GM23338 (cell line): ENCODE data around the gene SMOC2. TPM values are rescaled to one million over a fixed set of nuclear protein-coding genes. Genes with fewer than 3 reads are reported as not detected.
A peak's percentile ranks its signal among the peaks of the same experiment; 100 is the strongest.

Source experiments
- ATAC-seq: fragments of 200-7000 bp; cut with Tn5 transposase; 3 replicates; pipeline ENCODE4 v1.9.1; 2020
- DNase-seq: peaks from one replicate; pipeline ENCODE4 v3.0.0-alpha.2; 2015; ENCODE audit warnings: low spot score
- H2AFZ ChIP-seq: fragments of 200-600 bp; sonication (generic); 2 replicates; pipeline ENCODE4 v1.8.0; 2016; ENCODE audit warnings: antibody characterized with exemption, mild to moderate bottlenecking, moderate library complexity
- H3F3A ChIP-seq: fragments of 200-600 bp; sonication (generic); replicated peaks from 2 replicates; pipeline ENCODE4 v1.8.0; 2017; ENCODE audit warnings: antibody characterized with exemption, mixed run types, low read depth
- H3K27ac ChIP-seq: fragments of 200-600 bp; sonication (generic); 2 replicates; pipeline ENCODE4 v1.6.1; 2016; ENCODE audit warnings: low read depth
- H3K27me3 ChIP-seq: fragments of 200-600 bp; sonication (generic); 2 replicates; pipeline ENCODE4 v1.8.0; 2016; ENCODE audit warnings: mild to moderate bottlenecking, mixed run types, moderate library complexity; ENCODE audit not compliant: insufficient read depth
- H3K36me3 ChIP-seq: fragments of 200-600 bp; sonication (generic); 2 replicates; pipeline ENCODE4 v1.8.0; 2016; ENCODE audit warnings: mild to moderate bottlenecking; ENCODE audit not compliant: insufficient read depth
- H3K4me1 ChIP-seq: fragments of 200-600 bp; sonication (generic); 2 replicates; pipeline ENCODE4 v1.8.0; 2016; ENCODE audit warnings: mild to moderate bottlenecking, moderate library complexity; ENCODE audit not compliant: insufficient read depth
- H3K4me2 ChIP-seq: fragments of 200-600 bp; sonication (generic); 2 replicates; pipeline ENCODE4 v1.7.1; 2017; ENCODE audit warnings: mixed run types
- H3K4me3 ChIP-seq: fragments of 200-600 bp; sonication (generic); 2 replicates; pipeline ENCODE4 v1.6.1; 2016; ENCODE audit warnings: mixed run types
- H3K79me2 ChIP-seq: fragments of 200-600 bp; sonication (generic); replicated peaks from 2 replicates; pipeline ENCODE4 v1.8.0; 2017; ENCODE audit warnings: mild to moderate bottlenecking; ENCODE audit not compliant: insufficient read depth
- H3K9me2 ChIP-seq: fragments of 200-600 bp; sonication (generic); 2 replicates; pipeline ENCODE4 v1.8.0; 2017; ENCODE audit not compliant: insufficient read depth
- H4K20me1 ChIP-seq: fragments of 200-600 bp; sonication (generic); replicated peaks from 2 replicates; pipeline ENCODE4 v1.8.0; 2017; ENCODE audit warnings: mild to moderate bottlenecking; ENCODE audit not compliant: insufficient read depth
- H3K27ac Mint-ChIP-seq: 2 replicates; pipeline ENCODE4 v1.8.0; 2020; ENCODE audit warnings: inconsistent platforms, mild to moderate bottlenecking, moderate library complexity, mixed read lengths
- H3K27me3 Mint-ChIP-seq: 3 replicates; pipeline ENCODE4 v1.8.0; 2022; ENCODE audit warnings: low read depth, mild to moderate bottlenecking, moderate library complexity, mixed read lengths, inconsistent platforms; ENCODE audit not compliant: insufficient read depth, poor library complexity
- H3K36me3 Mint-ChIP-seq: 3 replicates; pipeline ENCODE4 v1.8.0; 2021; ENCODE audit warnings: low read depth, mild to moderate bottlenecking, inconsistent platforms, moderate library complexity, mixed read lengths
- H3K4me1 Mint-ChIP-seq: 3 replicates; pipeline ENCODE4 v1.8.0; 2020; ENCODE audit warnings: mild to moderate bottlenecking, inconsistent platforms, mixed read lengths
- H3K4me3 Mint-ChIP-seq: 3 replicates; pipeline ENCODE4 v1.8.0; 2021; ENCODE audit warnings: moderate library complexity, mild to moderate bottlenecking, inconsistent platforms, mixed read lengths
- H3K9me3 Mint-ChIP-seq: 3 replicates; pipeline ENCODE4 v1.8.0; 2020; ENCODE audit warnings: moderate library complexity, mild to moderate bottlenecking, inconsistent platforms, mixed read lengths
- ETS1 ChIP-seq: IDR thresholded peaks from 2 replicates; pipeline ENCODE4 v1.6.1; 2016; ENCODE audit warnings: antibody characterized with exemption
- POLR2AphosphoS5 ChIP-seq: IDR thresholded peaks from 2 replicates; pipeline ENCODE4 v1.6.1; 2016; ENCODE audit warnings: antibody characterized with exemption, low read depth
- REST ChIP-seq: IDR thresholded peaks from one replicate; pipeline ENCODE4 v1.6.1; 2018; ENCODE audit warnings: antibody characterized with exemption; ENCODE audit not compliant: unreplicated experiment
- polyA plus RNA-seq: library from polyadenylated mRNA; unstranded; fragments of >200 nt; fragmentation: Nextera tagmentation; extraction: Ambion mirVana; gene quantifications from 2 replicates; pipeline ENCODE4 v1.2.1, GENCODE V29; 2016
- total RNA-seq: library from RNA; depleted of rRNA; stranded (reverse); fragments of >200 nt; shearing (Covaris generic); gene quantifications from 2 replicates; pipeline ENCODE4 v1.2.3, GENCODE V29; 2014
- TF ChIP-seq, protein P1 (sequence below), 2 experiments: fragments of 200-600 bp in 1 of 2; sonication (generic) in 1 of 2; conservative IDR thresholded peaks; 2 replicates each; pipeline versions ENCODE4 v1.5.1 to v1.6.1; 2016 to 2017; ENCODE audit warnings: antibody characterized with exemption in 2 of 2, low read depth in 2 of 2, mild to moderate bottlenecking in 2 of 2, moderate library complexity in 1 of 2
- TF ChIP-seq, protein P2 (sequence below): fragments of 250-450 bp; sonication (Bioruptor Pico); IDR thresholded peaks from 2 replicates; pipeline ENCODE4 v1.5.0; 2020; ENCODE audit warnings: mild to moderate bottlenecking, moderate library complexity

SMOC2 gene
- total and polyA plus RNA-seq, 2 experiments from 2014 or later = 4.3 to 6.5 TPM

- Mint-ChIP-seq H3K4me1 (peaks cover 19% of the 10 kb centered on the region), H3K9me3 (no peaks in the 10 kb centered on the region), H3K27me3 (peaks cover 11% of the 10 kb centered on the region), H3K4me3 (no peak overlapping the region), H3K36me3 (no peaks in the 10 kb centered on the region), H3K27ac (no peak overlapping the region)
- Histone ChIP-seq H3K79me2 (no peaks in the 10 kb centered on the region), H4K20me1 (no peaks in the 10 kb centered on the region), H3K4me1 (no peaks in the 10 kb centered on the region), H3K27ac (no peak overlapping the region), H3K4me3 (no peak overlapping the region), H3K4me2 (no peak overlapping the region), H3K27me3 (no peaks in the 10 kb centered on the region), H3K9me2 (no peaks in the 10 kb centered on the region), H3K36me3 (no peaks in the 10 kb centered on the region), H3F3A (no peaks in the 10 kb centered on the region), H2AFZ (no peak overlapping the region)
- ATAC-seq = no peak; the same call in 1 of the 3 replicates
- no peak for DNase-seq
- TF ChIP-seq REST = no peak
Measured at GRCh38 chr6:168534265-168534664, 93.3 kb downstream of the SMOC2 start.

DNA sequence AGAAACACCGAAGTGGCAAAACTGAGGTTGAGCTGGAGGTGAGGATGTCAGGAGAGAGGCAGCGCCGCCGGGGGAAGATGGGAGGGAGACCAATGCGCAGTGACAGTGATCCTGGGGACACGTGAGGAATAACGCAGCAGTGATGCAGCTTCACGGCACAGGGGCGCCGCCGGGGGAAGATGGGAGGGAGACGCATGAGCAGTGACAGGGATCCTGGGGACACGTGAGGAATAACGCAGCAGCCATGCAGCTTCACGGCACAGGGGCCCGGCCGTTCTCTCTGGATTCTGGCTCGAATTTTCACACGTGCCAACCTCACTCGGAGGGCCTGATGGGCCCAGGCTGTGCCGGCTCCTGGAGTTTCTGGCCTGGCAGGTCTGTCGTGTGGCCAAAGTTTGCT, 94.7 kb downstream of the SMOC2 start:
- H3K79me2 ChIP-seq = no peaks in the 10 kb centered on the region
- H4K20me1 ChIP-seq = no peaks in the 10 kb centered on the region
- Mint-ChIP-seq H3K4me3 (no peak overlapping the region; the same call in 2 of the 3 replicates), H3K36me3 (no peaks in the 10 kb centered on the region), H3K27me3 (peaks cover 11% of the 10 kb centered on the region), H3K9me3 (no peaks in the 10 kb centered on the region), H3K27ac (peak overlapping the region; percentile 10; the same call in 1 of the 2 replicates), H3K4me1 (peaks cover 30% of the 10 kb centered on the region)
- H3F3A ChIP-seq = no peaks in the 10 kb centered on the region
- no peak overlapping the region for H3K4me2 ChIP-seq
- DNase-seq (no peak), ATAC-seq (no peak)
- no peaks in the 10 kb centered on the region for H3K9me2 ChIP-seq
- H3K36me3 ChIP-seq = no peaks in the 10 kb centered on the region
- H3K27me3 ChIP-seq = no peaks in the 10 kb centered on the region
- H3K27ac ChIP-seq = no peak overlapping the region
- H3K4me1 ChIP-seq = peaks cover 4% of the 10 kb centered on the region; the same call in 1 of the 2 replicates
- no peak overlapping the region for H3K4me3 ChIP-seq
- H2AFZ ChIP-seq = no peak overlapping the region
- TF ChIP-seq POLR2AphosphoS5 (no peak), ETS1 (no peak)
- TF ChIP-seq, protein P1, sequence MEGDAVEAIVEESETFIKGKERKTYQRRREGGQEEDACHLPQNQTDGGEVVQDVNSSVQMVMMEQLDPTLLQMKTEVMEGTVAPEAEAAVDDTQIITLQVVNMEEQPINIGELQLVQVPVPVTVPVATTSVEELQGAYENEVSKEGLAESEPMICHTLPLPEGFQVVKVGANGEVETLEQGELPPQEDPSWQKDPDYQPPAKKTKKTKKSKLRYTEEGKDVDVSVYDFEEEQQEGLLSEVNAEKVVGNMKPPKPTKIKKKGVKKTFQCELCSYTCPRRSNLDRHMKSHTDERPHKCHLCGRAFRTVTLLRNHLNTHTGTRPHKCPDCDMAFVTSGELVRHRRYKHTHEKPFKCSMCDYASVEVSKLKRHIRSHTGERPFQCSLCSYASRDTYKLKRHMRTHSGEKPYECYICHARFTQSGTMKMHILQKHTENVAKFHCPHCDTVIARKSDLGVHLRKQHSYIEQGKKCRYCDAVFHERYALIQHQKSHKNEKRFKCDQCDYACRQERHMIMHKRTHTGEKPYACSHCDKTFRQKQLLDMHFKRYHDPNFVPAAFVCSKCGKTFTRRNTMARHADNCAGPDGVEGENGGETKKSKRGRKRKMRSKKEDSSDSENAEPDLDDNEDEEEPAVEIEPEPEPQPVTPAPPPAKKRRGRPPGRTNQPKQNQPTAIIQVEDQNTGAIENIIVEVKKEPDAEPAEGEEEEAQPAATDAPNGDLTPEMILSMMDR (conservative IDR thresholded peaks at IDR 0.05; ENCODE audit: low read depth in 2 of 2) = no peak
- TF ChIP-seq, protein P2, sequence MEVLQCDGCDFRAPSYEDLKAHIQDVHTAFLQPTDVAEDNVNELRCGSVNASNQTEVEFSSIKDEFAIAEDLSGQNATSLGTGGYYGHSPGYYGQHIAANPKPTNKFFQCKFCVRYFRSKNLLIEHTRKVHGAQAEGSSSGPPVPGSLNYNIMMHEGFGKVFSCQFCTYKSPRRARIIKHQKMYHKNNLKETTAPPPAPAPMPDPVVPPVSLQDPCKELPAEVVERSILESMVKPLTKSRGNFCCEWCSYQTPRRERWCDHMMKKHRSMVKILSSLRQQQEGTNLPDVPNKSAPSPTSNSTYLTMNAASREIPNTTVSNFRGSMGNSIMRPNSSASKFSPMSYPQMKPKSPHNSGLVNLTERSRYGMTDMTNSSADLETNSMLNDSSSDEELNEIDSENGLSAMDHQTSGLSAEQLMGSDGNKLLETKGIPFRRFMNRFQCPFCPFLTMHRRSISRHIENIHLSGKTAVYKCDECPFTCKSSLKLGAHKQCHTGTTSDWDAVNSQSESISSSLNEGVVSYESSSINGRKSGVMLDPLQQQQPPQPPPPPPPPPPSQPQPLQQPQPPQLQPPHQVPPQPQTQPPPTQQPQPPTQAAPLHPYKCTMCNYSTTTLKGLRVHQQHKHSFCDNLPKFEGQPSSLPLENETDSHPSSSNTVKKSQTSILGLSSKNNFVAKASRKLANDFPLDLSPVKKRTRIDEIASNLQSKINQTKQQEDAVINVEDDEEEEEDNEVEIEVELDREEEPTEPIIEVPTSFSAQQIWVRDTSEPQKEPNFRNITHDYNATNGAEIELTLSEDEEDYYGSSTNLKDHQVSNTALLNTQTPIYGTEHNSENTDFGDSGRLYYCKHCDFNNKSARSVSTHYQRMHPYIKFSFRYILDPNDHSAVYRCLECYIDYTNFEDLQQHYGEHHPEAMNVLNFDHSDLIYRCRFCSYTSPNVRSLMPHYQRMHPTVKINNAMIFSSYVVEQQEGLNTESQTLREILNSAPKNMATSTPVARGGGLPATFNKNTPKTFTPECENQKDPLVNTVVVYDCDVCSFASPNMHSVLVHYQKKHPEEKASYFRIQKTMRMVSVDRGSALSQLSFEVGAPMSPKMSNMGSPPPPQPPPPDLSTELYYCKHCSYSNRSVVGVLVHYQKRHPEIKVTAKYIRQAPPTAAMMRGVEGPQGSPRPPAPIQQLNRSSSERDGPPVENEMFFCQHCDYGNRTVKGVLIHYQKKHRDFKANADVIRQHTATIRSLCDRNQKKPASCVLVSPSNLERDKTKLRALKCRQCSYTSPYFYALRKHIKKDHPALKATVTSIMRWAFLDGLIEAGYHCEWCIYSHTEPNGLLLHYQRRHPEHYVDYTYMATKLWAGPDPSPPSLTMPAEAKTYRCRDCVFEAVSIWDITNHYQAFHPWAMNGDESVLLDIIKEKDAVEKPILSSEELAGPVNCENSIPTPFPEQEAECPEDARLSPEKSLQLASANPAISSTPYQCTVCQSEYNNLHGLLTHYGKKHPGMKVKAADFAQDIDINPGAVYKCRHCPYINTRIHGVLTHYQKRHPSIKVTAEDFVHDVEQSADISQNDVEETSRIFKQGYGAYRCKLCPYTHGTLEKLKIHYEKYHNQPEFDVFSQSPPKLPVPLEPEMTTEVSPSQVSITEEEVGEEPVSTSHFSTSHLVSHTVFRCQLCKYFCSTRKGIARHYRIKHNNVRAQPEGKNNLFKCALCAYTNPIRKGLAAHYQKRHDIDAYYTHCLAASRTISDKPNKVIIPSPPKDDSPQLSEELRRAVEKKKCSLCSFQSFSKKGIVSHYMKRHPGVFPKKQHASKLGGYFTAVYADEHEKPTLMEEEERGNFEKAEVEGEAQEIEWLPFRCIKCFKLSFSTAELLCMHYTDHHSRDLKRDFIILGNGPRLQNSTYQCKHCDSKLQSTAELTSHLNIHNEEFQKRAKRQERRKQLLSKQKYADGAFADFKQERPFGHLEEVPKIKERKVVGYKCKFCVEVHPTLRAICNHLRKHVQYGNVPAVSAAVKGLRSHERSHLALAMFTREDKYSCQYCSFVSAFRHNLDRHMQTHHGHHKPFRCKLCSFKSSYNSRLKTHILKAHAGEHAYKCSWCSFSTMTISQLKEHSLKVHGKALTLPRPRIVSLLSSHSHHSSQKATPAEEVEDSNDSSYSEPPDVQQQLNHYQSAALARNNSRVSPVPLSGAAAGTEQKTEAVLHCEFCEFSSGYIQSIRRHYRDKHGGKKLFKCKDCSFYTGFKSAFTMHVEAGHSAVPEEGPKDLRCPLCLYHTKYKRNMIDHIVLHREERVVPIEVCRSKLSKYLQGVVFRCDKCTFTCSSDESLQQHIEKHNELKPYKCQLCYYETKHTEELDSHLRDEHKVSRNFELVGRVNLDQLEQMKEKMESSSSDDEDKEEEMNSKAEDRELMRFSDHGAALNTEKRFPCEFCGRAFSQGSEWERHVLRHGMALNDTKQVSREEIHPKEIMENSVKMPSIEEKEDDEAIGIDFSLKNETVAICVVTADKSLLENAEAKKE (CRISPR knock-in tag) = no peak
